ENCODE measurements around the gene LRRC27. TPM values are rescaled to one million over a fixed set of nuclear protein-coding genes. Genes with fewer than 3 reads are reported as not detected.

Gene LRRC27
- total and polyA plus RNA-seq, 2 of the 4 experiments (the other 2 are of a cell fraction), result 3.8 to 5.3 TPM

DNA sequence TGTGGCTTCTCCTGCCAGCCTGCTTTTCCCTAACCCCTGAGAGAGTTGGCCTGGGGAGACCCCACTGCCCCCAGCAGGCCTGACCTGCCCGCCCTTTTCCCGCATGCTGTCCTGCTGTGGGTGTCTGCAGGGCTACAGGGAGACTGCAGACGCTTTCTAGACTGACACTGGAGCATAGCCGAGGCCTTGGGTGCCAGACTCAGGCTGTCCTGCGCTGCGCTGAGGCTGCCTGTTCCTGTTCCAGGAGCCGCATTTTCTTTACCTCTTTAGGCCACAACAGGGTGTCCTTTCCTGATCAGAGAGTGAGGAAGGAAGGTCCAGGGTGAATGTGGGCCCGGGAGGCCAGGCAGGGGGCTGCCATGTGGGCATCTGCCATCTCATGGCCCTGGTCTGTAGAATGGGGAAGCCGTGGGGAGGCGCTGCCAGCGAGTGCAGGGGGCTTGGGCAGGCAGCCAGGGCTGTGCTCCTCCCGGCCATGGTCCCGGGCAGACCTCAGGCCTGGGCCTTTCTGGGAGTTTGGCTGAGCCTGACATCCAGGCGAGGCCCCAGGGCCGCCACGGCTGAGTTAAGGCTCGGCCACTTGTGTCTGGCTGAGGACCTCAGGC lies 68.7 kb downstream of the LRRC27 start:
- ChIA-PET CTCF (no interaction called here), POLR2A (ENCODE audit: unreplicated experiment) (no interaction called here)
- peaks cover 13% of the 10 kb centered on the region for H3K4me1 ChIP-seq (ENCODE audit: control insufficient read depth, insufficient read depth, low read length)
- no peaks in the 10 kb centered on the region for H3K9me3 ChIP-seq (ENCODE audit: control insufficient read depth, insufficient read depth, low read length)
- no peak overlapping the region for H3K9ac ChIP-seq (ENCODE audit: low read depth, low read length)
- no peak overlapping the region for H4K91ac ChIP-seq (ENCODE audit: insufficient read depth, low read depth, low read length)
- H3K36me3 ChIP-seq (ENCODE audit: control insufficient read depth, insufficient read depth, low read length), result peaks cover 7% of the 10 kb centered on the region; the same call in 1 of the 2 replicates
- H3K18ac ChIP-seq (ENCODE audit: low read depth, low read length), result no peak overlapping the region
- 62% methylated on average over 5 of the region's 17 CpGs; no CpG with 5 or more reads in 1 of the 2 experiments for WGBS, 2 experiments (ENCODE audit: extremely low coverage in 2 of 2, insufficient read length in 1 of 2)
- H3K27ac ChIP-seq (ENCODE audit: insufficient read depth, low read length), result no peak overlapping the region
- peak overlapping the region; percentile 55 for H2AK9ac ChIP-seq (replicated peaks; ENCODE audit: low read depth, low read length, poor library complexity)
- no peak overlapping the region for H3K4ac ChIP-seq (ENCODE audit: low read depth, low read length)
- H2AK5ac ChIP-seq (ENCODE audit: low read depth, low read length), result no peak overlapping the region
- H3K79me1 ChIP-seq (ENCODE audit: low read depth in 1 of 2, low read length in 2 of 2), result peaks cover 6 to 25% of the 10 kb centered on the region in 2 experiments; a peak in 3 of 4 replicates
- no peaks in the 10 kb centered on the region for H3K27me3 ChIP-seq (ENCODE audit: control insufficient read depth, insufficient read depth, low read length)
- no peak overlapping the region for H3K56ac ChIP-seq (ENCODE audit: extremely low read depth, insufficient read depth, low read length)
- TF ChIP-seq USF2 (IDR thresholded peaks at IDR 0.05; ENCODE audit: low read depth, low read length) (no peak), CEBPB (IDR thresholded peaks at IDR 0.05; ENCODE audit: low read depth, low read length) (no peak), CHD1 (IDR thresholded peaks at IDR 0.05; ENCODE audit: low read depth, low read length) (no peak), RFX5 (IDR thresholded peaks at IDR 0.05; ENCODE audit: low read depth, low read length) (no peak), BHLHE40 (IDR thresholded peaks at IDR 0.05; ENCODE audit: low read depth, low read length) (no peak), MAFK (IDR thresholded peaks at IDR 0.05; ENCODE audit: low read depth, low read length) (no peak), MXI1 (IDR thresholded peaks at IDR 0.05; ENCODE audit: borderline replicate concordance, low read depth, low read length) (no peak), CTCF (conservative IDR thresholded peaks at IDR 0.05; ENCODE audit: low read depth, low read length) (no peak), RCOR1 (IDR thresholded peaks at IDR 0.05; ENCODE audit: insufficient replicate concordance, low read length) (no peak), POLR2A (IDR thresholded peaks at IDR 0.05; ENCODE audit: low read depth, low read length) (no peak), MAZ (IDR thresholded peaks at IDR 0.05; ENCODE audit: borderline replicate concordance, low read depth, low read length) (no peak), FOS (IDR thresholded peaks at IDR 0.05; ENCODE audit: low read depth, low read length) (no peak), RAD21 (IDR thresholded peaks at IDR 0.05; ENCODE audit: low read length) (no peak), NFE2L2 (IDR thresholded peaks at IDR 0.05; ENCODE audit: low read depth, low read length) (no peak), SMC3 (IDR thresholded peaks at IDR 0.05; ENCODE audit: low read depth, low read length) (no peak)
- TF ChIP-seq, protein P1, sequence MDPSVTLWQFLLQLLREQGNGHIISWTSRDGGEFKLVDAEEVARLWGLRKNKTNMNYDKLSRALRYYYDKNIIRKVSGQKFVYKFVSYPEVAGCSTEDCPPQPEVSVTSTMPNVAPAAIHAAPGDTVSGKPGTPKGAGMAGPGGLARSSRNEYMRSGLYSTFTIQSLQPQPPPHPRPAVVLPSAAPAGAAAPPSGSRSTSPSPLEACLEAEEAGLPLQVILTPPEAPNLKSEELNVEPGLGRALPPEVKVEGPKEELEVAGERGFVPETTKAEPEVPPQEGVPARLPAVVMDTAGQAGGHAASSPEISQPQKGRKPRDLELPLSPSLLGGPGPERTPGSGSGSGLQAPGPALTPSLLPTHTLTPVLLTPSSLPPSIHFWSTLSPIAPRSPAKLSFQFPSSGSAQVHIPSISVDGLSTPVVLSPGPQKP (IDR thresholded peaks at IDR 0.05; ENCODE audit: borderline replicate concordance, low read depth, low read length), result no peak
- no TSS peak for BruUV-seq (replicated peaks)
- H2BK20ac ChIP-seq (ENCODE audit: low read depth, low read length), result no peak overlapping the region
- intact Hi-C loops (cut with micrococcal nuclease) (no loop called here), in situ Hi-C loops (cut with MboI; ENCODE audit: low sequenced_read_pairs) (no loop called here), dilution Hi-C loops (cut with HindIII; ENCODE audit: low sequenced_read_pairs, unreplicated experiment) (no loop called here)
- H3K14ac ChIP-seq (replicated peaks; ENCODE audit: low read depth, low read length), result no peak overlapping the region
- no peak overlapping the region for H2AFZ ChIP-seq (replicated peaks; ENCODE audit: low read length, poor library complexity)
- no peak overlapping the region for H4K8ac ChIP-seq (ENCODE audit: low read depth in 2 of 2, low read length in 2 of 2)
- H2BK120ac ChIP-seq (ENCODE audit: low read depth, low read length), result no peak overlapping the region
- H3K4me2 ChIP-seq (ENCODE audit: low read depth, low read length), result no peak overlapping the region
- ATAC-seq (ENCODE audit: low read depth) (no peak), DNase-seq (no peak)
- H2BK15ac ChIP-seq (ENCODE audit: low read depth, low read length), result no peak overlapping the region
- no peak overlapping the region for H2BK5ac ChIP-seq (ENCODE audit: low read depth, low read length, poor library complexity, severe bottlenecking)
- H3K4me3 ChIP-seq (ENCODE audit: insufficient read depth, low read depth, low read length), result no peak overlapping the region
- peaks cover 3% of the 10 kb centered on the region for H4K20me1 ChIP-seq (ENCODE audit: insufficient read depth, low read length)
- H4K5ac ChIP-seq (ENCODE audit: low read depth, low read length), result no peak overlapping the region
- 0 out of 2 replicates have a peak, but pooled peaks cover 3% of the 10 kb centered on the region for H3K9me1 ChIP-seq (ENCODE audit: insufficient read depth, low read length)
- no peak overlapping the region for H3K23ac ChIP-seq (ENCODE audit: low read depth, low read length)
